Stimulated activated CD8-positive, alpha-beta memory T cell treated with anti-CD3 and anti-CD28 coated beads, Interleukin-2, amount 100 ng/mL, for 1 hour (primary cell): ENCODE measurements around the gene CCKAR.

ENCODE experiments used
- DNase-seq, 2 donors: peaks; one replicate each; pipeline ENCODE4 v3.0.0-alpha.2; 2020; ENCODE audit warnings: low read depth in 2 of 2

CCKAR gene

GRCh38 chr4:26491449-26492170 is 1.3 kb upstream of the CCKAR start:
- no peak for DNase-seq

DNA sequence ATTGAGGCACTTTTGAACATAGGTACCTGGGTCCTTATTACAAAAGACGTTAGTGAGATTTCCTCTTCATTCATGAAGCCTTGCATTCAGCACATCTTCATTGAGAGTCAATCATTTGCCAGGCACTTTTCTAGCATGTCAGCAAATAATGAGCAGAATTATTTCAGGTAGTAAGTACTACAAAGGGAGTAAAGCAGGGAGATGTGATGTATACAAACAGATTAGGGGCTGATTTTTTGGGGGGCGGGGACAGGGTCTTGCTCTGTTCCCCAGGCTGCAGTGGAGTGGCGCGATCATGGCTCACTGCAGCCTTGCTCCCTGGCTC is 638 bp upstream of the CCKAR start:
- no peak for DNase-seq

DNA sequence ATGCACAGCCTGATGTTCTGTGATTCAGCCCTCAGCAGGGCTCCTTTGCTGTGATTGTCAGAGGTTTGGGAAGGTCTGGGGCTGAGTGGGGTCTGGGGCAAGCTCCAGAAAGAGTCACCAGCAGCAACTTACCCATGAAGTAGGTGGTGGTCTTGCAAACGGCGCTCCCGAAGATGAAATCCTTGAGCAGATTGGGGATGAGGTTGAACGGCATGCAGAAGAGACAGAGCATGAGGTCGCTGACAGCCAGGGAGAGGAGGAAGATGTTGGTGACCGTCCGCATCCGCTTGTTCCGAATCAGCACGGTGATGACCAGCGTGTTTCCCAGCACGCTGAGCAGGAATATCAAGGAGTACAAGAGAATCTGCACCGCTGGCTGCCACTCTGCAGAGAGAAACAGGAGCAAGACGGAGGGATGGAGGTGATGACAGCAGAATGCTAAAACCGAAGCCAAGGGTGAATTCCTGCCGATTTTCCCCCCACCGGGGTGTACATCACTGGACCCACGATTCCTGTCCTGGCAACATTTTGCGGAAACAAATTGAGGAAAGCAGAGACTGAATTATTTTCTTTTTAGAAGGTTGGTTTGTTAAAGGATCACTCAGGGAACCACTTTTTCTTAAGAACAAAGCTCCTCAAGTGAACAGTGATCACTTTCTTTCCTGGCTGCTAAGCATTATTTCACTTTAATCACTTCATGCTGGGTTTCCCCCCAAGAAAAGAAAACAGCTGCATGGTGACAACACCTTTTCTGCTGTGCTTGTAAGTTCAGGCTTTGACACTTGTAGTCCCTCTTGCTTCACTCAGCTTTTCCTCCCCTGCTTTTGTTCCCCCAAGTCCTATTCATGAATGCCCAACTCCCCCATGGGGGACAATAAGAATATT is 941 bp downstream of the CCKAR start:
- no peak for DNase-seq

GRCh38 chr4:26485684-26486083 is 4.6 kb downstream of the CCKAR start:
- no peak for DNase-seq

- DNase-seq: no peak
These were observed 5.8 kb downstream of the CCKAR start for GRCh38 chr4:26484516-26484915.

- no peak for DNase-seq
These were observed 6.2 kb downstream of the CCKAR start for GRCh38 chr4:26484032-26484515.

DNA sequence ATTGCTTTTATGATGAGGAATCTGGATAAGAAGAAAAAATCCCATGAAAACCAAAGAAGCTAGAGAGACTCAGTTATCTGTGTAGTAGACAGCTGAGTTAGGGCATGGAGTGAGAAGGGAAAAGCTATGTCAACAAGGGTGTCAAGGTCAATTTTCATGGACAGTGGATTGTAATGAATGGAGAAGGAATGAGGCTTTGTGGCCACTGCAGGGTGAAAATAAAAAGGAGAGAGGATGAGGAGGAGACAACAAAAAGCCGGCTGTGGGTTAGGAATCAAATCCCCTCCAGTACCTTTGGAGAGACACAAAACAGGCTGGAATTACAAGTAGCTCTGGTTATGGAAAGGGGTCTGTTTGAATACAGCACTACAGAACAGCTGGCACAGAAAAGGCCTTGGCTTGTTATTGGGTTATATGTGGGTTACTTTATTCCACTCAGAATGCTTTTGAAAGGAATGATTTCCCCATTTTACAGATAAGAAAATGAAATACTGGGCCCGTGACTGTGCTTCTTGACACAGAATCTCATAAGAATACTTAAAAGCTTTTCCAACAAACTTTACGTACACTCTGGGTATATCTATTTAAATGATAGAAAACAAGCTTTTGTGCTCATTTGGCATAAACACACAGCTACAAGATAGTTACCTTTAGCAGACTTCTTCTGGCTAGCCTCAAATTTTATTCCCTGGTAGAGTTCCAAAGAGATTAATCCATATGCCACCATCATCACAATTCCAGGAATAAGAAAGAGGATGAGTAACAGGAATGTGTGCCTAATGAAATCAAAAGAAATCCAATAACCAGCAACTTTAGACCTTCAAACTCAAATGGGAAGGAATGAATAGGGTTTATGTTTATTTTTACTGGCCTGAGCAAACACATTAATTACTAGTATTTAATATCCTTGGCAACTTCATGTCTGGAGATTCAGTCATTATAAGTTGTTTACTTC is 7.5 kb downstream of the CCKAR start:
- DNase-seq: no peak

DNA sequence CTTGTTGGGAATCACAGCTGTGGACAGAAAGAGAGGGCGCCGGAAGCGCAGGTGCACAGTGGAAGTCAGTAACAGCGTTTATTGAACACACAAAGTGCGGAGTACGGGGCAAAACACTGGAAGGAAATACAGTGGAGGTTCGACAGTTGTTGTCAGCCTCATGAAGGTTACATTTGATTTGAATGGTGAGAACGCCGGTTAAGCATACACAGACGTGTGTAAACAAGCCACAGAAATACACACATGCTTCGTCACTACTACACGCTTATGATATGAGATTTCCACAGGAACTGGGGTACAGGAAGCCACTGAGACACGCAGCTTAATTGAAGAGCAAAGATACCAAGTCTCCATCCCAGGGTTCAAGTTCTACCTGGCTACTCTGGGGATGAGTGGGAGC is 12.0 kb downstream of the CCKAR start:
- DNase-seq: no peak

- no peak for DNase-seq
These were observed 13.7 kb downstream of the CCKAR start for GRCh38 chr4:26476545-26476944.

GRCh38 chr4:26475716-26476115 is 14.6 kb downstream of the CCKAR start:
- DNase-seq: no peak

DNA sequence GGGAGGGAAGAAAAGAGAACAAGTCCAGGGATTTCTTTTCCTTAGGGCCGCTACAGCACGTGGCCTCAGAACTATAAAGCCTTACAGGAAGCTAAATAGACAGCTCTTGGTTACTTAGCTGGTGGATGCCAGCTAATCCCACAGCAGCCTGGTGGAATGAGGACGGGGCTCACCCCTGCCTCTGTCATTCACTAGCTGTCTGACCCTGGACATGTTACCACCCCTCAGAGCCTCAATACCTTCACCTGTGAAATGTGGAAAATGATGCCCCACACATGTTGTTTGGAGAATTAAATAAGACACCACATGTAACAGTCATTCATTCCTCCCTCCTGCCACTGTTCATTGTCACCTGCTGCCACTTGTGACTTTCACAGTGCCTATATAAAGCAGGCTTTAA is 15.7 kb downstream of the CCKAR start:
- no peak for DNase-seq

GRCh38 chr4:26473893-26474292 is 16.4 kb downstream of the CCKAR start:
- DNase-seq: no peak

DNA sequence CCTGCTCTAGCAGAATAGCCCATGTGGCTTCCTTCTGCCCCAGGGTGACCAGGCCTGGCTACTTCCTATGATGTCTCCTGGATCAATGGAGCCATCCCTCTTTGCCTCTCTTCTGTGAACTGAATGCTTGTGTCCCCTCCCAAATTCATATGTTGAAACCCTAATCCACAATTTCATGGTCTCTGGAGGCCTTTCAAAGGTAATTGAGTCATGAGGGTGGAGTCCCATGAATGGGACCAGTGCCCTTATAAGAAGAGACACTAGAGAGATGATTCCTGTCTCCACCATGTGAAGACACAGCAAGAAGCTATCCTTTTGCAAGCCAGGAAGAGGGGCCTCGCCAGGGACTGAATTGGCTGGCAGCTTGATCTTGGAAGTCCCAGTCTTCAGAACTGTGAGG is 18.4 kb downstream of the CCKAR start:
- no peak for DNase-seq

DNA sequence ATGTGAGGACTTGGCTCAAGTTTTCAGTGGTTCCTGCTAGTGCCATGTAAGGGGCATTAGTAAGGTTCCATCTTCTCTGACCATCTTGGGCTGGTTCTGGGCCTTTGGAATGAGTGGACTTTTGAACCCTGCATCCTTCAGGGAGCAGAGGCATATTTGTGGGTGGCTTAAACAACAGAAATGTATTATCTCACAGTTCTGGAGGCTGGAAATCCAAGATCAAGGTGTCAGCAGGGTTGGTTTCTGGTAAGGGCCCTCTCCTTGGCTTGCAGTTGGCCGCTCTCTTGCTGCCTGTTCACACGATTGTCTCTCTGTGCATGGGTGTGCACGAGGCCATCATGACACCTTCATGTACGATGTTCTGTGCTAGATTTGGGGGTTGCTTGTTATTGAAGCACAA is 21.3 kb downstream of the CCKAR start:
- DNase-seq: no peak

DNA sequence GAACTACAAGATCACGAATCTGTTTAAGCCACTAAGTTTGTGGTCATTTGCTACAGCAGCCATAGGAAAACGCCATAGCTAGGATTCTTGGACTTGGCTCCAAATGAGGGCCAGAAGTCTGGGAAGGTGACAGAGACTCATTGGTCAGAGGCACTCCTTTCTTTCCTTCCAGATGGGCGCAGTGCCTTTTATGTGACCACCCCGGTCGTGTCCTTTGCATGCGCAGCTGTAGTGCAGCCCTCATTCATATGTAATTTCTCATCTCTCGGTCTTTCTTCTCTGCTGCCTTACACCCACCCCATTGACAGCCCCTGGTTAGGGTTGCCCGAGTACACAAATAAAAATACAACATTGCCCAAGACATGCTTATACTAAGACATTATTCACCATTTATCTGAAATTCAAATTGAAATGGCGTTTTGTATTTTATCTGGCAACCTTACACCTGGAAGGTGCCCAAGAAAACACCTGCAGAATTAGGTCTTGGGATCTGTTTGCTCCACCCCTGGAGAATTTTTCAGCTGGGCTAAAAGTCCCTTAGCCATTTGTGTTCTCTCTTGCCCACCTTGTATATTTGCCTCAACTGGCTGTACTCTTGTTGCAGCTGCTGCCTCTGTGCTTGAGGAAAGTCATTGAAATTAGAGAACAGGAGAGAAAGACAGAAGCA is 21.9 kb downstream of the CCKAR start:
- no peak for DNase-seq

DNA sequence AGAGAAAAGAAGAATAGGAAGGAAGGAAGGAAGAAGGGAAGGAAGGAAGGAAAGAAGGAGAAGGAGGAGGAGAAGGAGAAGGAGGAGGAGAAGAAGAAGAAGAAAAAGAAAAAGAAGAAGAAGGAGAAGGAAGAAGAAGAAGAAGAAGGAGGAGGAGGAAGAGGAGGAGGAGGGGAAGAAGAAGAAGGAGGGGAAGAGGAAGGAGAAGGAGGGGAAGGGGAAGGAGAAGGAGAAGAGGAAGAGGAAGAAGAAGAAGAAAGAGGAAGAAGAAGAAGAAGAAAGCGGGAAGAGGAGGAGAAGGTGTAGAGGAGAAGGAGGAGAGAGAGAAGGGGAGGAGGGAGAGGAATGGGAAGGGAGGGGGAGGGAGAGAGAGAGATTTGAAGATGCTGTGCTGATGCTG is 22.6 kb downstream of the CCKAR start:
- DNase-seq: no peak

GRCh38 chr4:26466578-26467270 is 23.6 kb downstream of the CCKAR start:
- DNase-seq: no peak

DNA sequence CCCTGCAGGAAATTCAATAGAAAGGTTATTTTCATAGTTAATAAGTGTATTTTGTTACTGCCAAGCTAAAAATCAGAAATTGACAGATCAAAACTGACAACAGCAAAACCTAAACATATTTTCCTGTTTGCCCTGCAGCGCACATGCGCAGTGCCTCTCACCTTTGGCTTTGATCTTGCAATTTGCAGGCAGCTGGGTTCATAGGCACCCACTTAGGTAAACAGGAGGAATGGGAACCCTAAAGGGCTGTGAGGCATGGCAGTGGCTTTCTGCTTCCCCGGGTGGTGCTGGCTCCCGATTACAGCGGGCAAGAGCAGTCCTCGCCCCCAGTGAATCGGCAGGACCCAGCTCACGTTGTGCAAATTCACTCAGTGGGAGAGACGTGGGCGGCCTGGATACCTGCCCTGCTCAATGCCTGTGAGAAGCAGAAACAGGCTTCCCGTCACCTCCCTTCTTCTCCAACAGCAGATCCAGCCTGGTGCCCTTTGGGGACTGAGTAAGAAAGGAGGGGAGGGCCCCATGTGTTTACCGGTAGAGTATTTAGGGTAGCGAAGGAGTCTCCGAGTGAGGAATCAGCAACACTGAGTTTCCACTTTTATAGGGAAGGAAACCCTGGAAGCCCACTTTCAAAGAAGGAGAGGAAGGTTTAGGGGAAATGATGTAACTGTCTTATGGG is 25.7 kb downstream of the CCKAR start:
- no peak for DNase-seq

DNA sequence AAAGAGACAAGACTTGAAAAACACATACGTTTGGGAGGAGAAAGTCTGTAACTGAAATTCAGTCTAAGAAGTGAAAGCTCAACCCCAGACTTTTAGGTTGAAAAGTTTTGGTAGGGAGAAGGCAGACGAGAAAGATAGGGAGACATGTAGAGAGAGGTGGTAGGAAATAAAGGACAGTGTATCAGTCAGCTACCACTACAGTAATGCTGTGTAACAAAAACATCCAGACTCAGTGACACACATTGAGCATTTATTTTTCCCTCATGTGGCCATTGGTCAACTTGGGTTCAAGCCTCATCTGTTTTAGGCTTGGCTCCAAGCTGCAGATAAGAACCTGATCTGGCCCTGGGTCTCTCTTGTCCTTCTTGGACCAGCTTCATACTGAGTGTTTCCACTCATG is 26.9 kb downstream of the CCKAR start:
- no peak for DNase-seq

GRCh38 chr4:26462874-26463273 is 27.4 kb downstream of the CCKAR start:
- DNase-seq: no peak
